Naive B cell (primary cell): ENCODE data around the gene ATP2A3. TPM values are rescaled to one million over a fixed set of nuclear protein-coding genes. Genes with fewer than 3 reads are reported as not detected.

Experiments
- ATAC-seq, 2 donors: fragments of 150-1000 bp; cut with Tn5 transposase; 2 replicates each; pipeline ENCODE4 v1.10.0; 2021; ENCODE audit warnings: low read depth in 2 of 2, mild to moderate bottlenecking in 2 of 2, moderate library complexity in 2 of 2
- DNase-seq: peaks from one replicate; pipeline ENCODE4 v3.0.0; 2022
- H3K27ac Mint-ChIP-seq, 6 donors: one replicate each; pipeline ENCODE4 v1.8.0; 2020 to 2022; ENCODE audit warnings: mild to moderate bottlenecking in 6 of 6, mixed read lengths in 6 of 6, moderate library complexity in 5 of 6, inconsistent platforms in 2 of 6
- H3K27me3 Mint-ChIP-seq, 3 donors: one replicate each; pipeline ENCODE4 v1.8.0; 2021 to 2022; ENCODE audit warnings: mixed read lengths in 3 of 3, mild to moderate bottlenecking in 1 of 3
- H3K36me3 Mint-ChIP-seq, 2 donors: one replicate each; pipeline ENCODE4 v1.8.0; 2020 to 2022; ENCODE audit warnings: mixed read lengths in 2 of 2, inconsistent platforms in 1 of 2, mild to moderate bottlenecking in 1 of 2
- H3K4me1 Mint-ChIP-seq, 3 donors: one replicate each; pipeline ENCODE4 v1.8.0; 2020 to 2022; ENCODE audit warnings: mixed read lengths in 3 of 3, inconsistent platforms in 1 of 3, mild to moderate bottlenecking in 1 of 3, moderate library complexity in 1 of 3
- H3K4me3 Mint-ChIP-seq, 8 donors: one replicate each; pipeline ENCODE4 v1.8.0; 2020 to 2022; ENCODE audit warnings: mild to moderate bottlenecking in 8 of 8, mixed read lengths in 8 of 8, moderate library complexity in 8 of 8, inconsistent platforms in 2 of 8
- H3K9me3 Mint-ChIP-seq, 7 donors: one replicate each; pipeline ENCODE4 v1.8.0; 2020 to 2022; ENCODE audit warnings: mixed read lengths in 7 of 7, mild to moderate bottlenecking in 5 of 7, inconsistent platforms in 2 of 7, moderate library complexity in 1 of 7
- polyA plus RNA-seq, 6 donors: library from polyadenylated mRNA; unstranded; fragments of 300-500 nt; fragmentation: Illumina TruSeq; gene quantifications; one replicate each; pipeline ENCODE4 v1.2.3, GENCODE V29; 2021; ENCODE audit warnings: low read depth in 6 of 6

ATP2A3 gene
- polyA plus RNA-seq, 6 donors from 2014 or later = 68.7 to 180 (median 94.2) TPM

- Mint-ChIP-seq H3K27me3 (no peaks in the 10 kb centered on the region), H3K9me3 (no peaks in the 10 kb centered on the region), H3K27ac (peak overlapping the region in 2 of 6 donors; percentile 57 to 72), H3K36me3 (peaks cover 0 to 4% of the 10 kb centered on the region in 2 donors), H3K4me3 (no peak overlapping the region), H3K4me1 (peaks cover 0 to 7% (median 1%) of the 10 kb centered on the region in 3 donors)
- ATAC-seq (no peak), DNase-seq (no peak)
Measured at GRCh38 chr17:3879591-3880417, 84.4 kb downstream of the ATP2A3 start.

- H3K36me3 Mint-ChIP-seq = peaks cover under 1 to 4% of the 10 kb centered on the region in 2 donors
- H3K4me3 Mint-ChIP-seq = no peak overlapping the region
- ATAC-seq (no peak), DNase-seq (no peak)
- peaks cover 0 to 7% (median 0%) of the 10 kb centered on the region in 3 donors for H3K4me1 Mint-ChIP-seq
- peak overlapping the region in 1 of 6 donors; percentile 34 for H3K27ac Mint-ChIP-seq
- no peaks in the 10 kb centered on the region for H3K27me3 Mint-ChIP-seq
- H3K9me3 Mint-ChIP-seq = no peaks in the 10 kb centered on the region
Measured at GRCh38 chr17:3879186-3879585, 85.1 kb downstream of the ATP2A3 start.

GRCh38 chr17:3877220-3877619, 87.0 kb downstream of the ATP2A3 start:
- H3K27ac Mint-ChIP-seq = peak overlapping the region in 1 of 6 donors; percentile 36
- H3K36me3 Mint-ChIP-seq = peaks cover 7 to 10% of the 10 kb centered on the region in 2 donors
- H3K27me3 Mint-ChIP-seq = no peaks in the 10 kb centered on the region
- H3K4me1 Mint-ChIP-seq = peaks cover 0 to 4% (median 0%) of the 10 kb centered on the region in 3 donors
- ATAC-seq (no peak), DNase-seq (no peak)
- H3K9me3 Mint-ChIP-seq = no peaks in the 10 kb centered on the region
- no peak overlapping the region for H3K4me3 Mint-ChIP-seq

GRCh38 chr17:3875317-3875716, 88.9 kb downstream of the ATP2A3 start:
- Mint-ChIP-seq H3K27ac (peak overlapping the region in 1 of 6 donors; percentile 73), H3K27me3 (no peaks in the 10 kb centered on the region), H3K36me3 (peaks cover 10 to 15% of the 10 kb centered on the region in 2 donors), H3K9me3 (no peaks in the 10 kb centered on the region), H3K4me3 (no peak overlapping the region), H3K4me1 (peaks cover 7 to 12% (median 11%) of the 10 kb centered on the region in 3 donors)
- ATAC-seq (no peak), DNase-seq (no peak)

Other genes with a start within 250 kb of the ATP2A3 start
- gene HASPIN, start 240.5 kb downstream of the ATP2A3 start, polyA plus RNA-seq = 1 to 10 TPM in 1 of 6 donors, under 1 TPM in 5; 0.19 to 2.3 (median 0.74) TPM
- gene ITGAE, start 163.2 kb downstream of the ATP2A3 start, polyA plus RNA-seq = 100 to 1,000 TPM in 5 of 6 donors, 10 to 100 TPM in 1; 93.9 to 177 (median 158) TPM
- gene NCBP3, start 118.2 kb downstream of the ATP2A3 start, polyA plus RNA-seq = 10 to 100 TPM in 5 of 6 donors, 1 to 10 TPM in 1; 9.4 to 34.1 (median 13.2) TPM
- gene CAMKK1, start 71.4 kb downstream of the ATP2A3 start, polyA plus RNA-seq = 1 to 10 TPM in 4 of 6 donors, under 1 TPM in 2; 0.69 to 1.4 (median 1.1) TPM
- gene P2RX1, start 48.0 kb downstream of the ATP2A3 start, polyA plus RNA-seq = 10 to 100 TPM in 5 of 6 donors, 1 to 10 TPM in 1; 2.3 to 20.2 (median 15.1) TPM
- gene ZZEF1, start 178.6 kb upstream of the ATP2A3 start, polyA plus RNA-seq = 10 to 100 TPM in 1 of 6 donors, 1 to 10 TPM in 5; 4.2 to 10.6 (median 7.3) TPM
- 10 to 100 TPM in 5 of 6 donors, 1 to 10 TPM in 1; 7.8 to 27.8 (median 16.7) TPM for gene CYB5D2, start 178.8 kb upstream of the ATP2A3 start, polyA plus RNA-seq